Tibial nerve (tissue), 4 donors: ENCODE results near the gene BAIAP2L2. TPM values are rescaled to one million over a fixed set of nuclear protein-coding genes. Genes with fewer than 3 reads are reported as not detected.

Experiments
- DNase-seq, 2 donors: peaks; one replicate each; pipeline ENCODE4 v3.0.0-alpha.2; 2019; ENCODE audit warnings: low spot score in 2 of 2
- H3K27ac ChIP-seq, 4 donors: fragments of 200-600 bp; sonication (generic) in 3 of 4; one replicate each; pipeline ENCODE4 v1.5.1; 2017 to 2019; ENCODE audit warnings: mild to moderate bottlenecking in 1 of 4
- H3K27me3 ChIP-seq, 2 donors: fragments of 200-600 bp; sonication (generic) in 1 of 2; one replicate each; pipeline versions ENCODE4 v1.5.1 to v1.6.0; 2017 to 2019
- H3K36me3 ChIP-seq, 3 donors: fragments of 200-600 bp; sonication (generic); one replicate each; pipeline ENCODE4 v1.5.1; 2018 to 2019
- H3K4me1 ChIP-seq, 4 donors: fragments of 200-600 bp; sonication (generic) in 3 of 4; one replicate each; pipeline ENCODE4 v1.5.1; 2017 to 2019
- H3K4me3 ChIP-seq, 4 donors: fragments of 200-600 bp; sonication (generic) in 3 of 4; one replicate each; pipeline ENCODE4 v1.5.1; 2017 to 2019; ENCODE audit warnings: mild to moderate bottlenecking in 1 of 4, moderate library complexity in 1 of 4
- H3K9me3 ChIP-seq, 4 donors: fragments of 200-600 bp; sonication (generic) in 3 of 4; one replicate each; pipeline ENCODE4 v1.5.1; 2017 to 2019
- EP300 ChIP-seq, 2 donors: sonication (generic); formaldehyde crosslinking; IDR thresholded peaks; one replicate each; pipeline ENCODE4 v1.6.1; 2017; ENCODE audit warnings: antibody characterized with exemption in 2 of 2, mild to moderate bottlenecking in 1 of 2
- POLR2A ChIP-seq, 2 donors: fragments of 450-650 bp; IDR thresholded peaks; one replicate each; pipeline ENCODE4 v1.6.1; 2017; ENCODE audit warnings: antibody characterized with exemption in 2 of 2, mild to moderate bottlenecking in 2 of 2, moderate library complexity in 2 of 2
- WGBS, 2 donors: methylation state at CpG; one replicate each; pipeline ENCODE4 v1.1.5; 2018; 5-methylcytosine and 5-hydroxymethylcytosine counted together
- total RNA-seq, 4 donors: library from RNA; depleted of rRNA; stranded (reverse); fragments of >200 nt; gene quantifications; one replicate each; pipeline ENCODE4 v1.1.0, GENCODE V29; 2016
- TF ChIP-seq, protein P1 (sequence below), 5 experiments: fragments of 200-600 bp in 3 of 5; fragments of 450-650 bp in 2 of 5; sonication (generic) in 3 of 5; IDR thresholded peaks; one replicate each; pipeline ENCODE4 v1.5.1; 2016 to 2019; ENCODE audit warnings: antibody characterized with exemption in 5 of 5, mild to moderate bottlenecking in 3 of 5, moderate library complexity in 2 of 5

BAIAP2L2 gene
- total RNA-seq, 4 donors from 2014 or later: 1.3 to 2.7 (median 2.1) TPM; not detected in 1

DNA sequence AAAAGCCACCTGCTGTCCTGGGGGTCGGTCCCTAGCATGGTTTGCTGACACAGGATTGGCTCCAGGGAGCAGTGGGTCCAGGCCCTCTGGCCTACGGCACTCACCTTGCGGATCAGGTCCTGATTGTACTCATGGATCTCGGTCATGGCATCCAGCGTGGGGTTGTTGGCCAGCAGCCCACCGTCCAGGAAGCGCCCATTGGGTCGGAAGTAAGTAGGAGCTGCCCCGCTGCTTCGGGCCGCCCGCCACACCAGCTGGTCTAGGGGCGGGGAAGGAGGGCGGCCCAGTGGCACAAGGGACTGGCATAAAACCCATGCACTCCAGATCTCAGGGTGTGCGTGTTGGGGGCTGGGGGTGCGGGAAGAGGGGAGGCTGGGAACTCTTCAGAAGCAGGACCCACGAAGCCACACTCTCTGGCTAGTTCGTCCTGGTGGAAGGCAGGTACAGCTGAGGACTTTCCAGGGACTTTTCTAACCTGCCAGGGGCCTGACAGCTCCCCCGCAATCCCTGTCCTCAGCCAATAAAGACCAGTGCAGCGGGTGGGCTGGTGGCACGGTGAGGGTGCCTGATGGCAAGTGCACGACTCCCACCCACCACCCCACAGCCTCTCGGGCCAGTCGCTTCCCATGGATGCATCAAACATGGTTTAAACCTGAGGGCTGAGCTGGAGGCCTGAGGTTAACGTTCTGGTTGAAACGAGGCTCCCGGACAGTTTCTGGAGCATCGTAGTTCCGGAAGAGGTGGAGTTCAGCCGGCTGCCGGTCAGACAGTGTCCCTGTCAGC, 5.1 kb upstream of the BAIAP2L2 start:
- Histone ChIP-seq H3K27ac (no peak overlapping the region), H3K27me3 (no peaks in the 10 kb centered on the region), H3K4me3 (no peak overlapping the region), H3K36me3 (peaks cover 0 to 38% (median 0%) of the 10 kb centered on the region in 3 donors), H3K9me3 (no peaks in the 10 kb centered on the region), H3K4me1 (peaks cover 0 to 29% (median 6%) of the 10 kb centered on the region in 4 donors)
- no peak for TF ChIP-seq EP300 (IDR thresholded peaks at IDR 0.05)
- TF ChIP-seq POLR2A (IDR thresholded peaks at IDR 0.05): no peak
- TF ChIP-seq, protein P1, sequence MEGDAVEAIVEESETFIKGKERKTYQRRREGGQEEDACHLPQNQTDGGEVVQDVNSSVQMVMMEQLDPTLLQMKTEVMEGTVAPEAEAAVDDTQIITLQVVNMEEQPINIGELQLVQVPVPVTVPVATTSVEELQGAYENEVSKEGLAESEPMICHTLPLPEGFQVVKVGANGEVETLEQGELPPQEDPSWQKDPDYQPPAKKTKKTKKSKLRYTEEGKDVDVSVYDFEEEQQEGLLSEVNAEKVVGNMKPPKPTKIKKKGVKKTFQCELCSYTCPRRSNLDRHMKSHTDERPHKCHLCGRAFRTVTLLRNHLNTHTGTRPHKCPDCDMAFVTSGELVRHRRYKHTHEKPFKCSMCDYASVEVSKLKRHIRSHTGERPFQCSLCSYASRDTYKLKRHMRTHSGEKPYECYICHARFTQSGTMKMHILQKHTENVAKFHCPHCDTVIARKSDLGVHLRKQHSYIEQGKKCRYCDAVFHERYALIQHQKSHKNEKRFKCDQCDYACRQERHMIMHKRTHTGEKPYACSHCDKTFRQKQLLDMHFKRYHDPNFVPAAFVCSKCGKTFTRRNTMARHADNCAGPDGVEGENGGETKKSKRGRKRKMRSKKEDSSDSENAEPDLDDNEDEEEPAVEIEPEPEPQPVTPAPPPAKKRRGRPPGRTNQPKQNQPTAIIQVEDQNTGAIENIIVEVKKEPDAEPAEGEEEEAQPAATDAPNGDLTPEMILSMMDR (IDR thresholded peaks at IDR 0.05): no peak
- DNase-seq: no peak
- whole genome bisulfite sequencing, 2 donors: 93 to 94% methylated on average over 30 to 31 of the region's 31 CpGs

DNA sequence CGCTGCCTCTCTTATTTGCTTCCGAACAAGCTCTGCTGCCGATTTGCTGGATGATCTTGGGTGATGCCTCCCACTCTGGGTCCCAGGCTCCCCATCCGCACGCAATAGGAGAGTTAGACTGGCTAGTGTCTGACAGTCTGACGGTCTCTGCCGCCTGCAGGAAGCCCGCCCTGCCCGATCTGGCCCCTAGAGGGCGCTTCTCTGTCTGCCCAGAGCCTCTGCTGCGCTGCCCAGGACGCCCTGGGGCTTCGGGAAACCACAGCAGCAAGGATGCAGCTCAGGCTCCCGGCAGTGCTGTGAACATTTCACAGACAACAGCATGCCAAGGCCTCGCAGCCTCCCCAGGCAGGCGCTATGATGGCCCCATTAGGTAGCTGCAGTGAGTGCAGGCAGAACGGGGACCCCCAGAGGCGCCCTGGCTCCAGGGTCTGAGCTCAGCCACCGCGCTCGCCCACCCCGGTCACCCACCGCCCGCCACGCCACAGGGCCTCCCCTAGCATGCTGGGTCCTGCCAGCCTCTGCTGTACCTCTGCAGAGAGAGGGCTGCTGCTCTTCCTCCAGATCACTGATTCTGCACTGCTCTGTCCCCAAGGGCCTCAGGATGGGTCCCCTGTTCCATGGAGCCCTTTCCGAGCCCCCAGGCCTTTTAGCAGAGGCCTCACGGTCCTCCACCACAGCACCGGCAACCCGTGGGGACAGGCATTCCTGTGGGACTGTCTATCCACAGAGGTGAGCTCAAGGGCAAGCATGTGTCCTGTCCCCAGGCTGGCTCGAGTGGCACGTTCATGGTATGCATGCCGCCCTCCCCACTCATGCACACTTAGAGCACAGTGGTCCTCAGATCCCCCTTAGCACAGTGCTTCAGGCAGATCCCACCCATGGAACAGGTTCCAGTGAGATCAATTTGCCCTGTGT, 4.3 kb upstream of the BAIAP2L2 start:
- no peak overlapping the region for H3K4me3 ChIP-seq
- H3K4me1 ChIP-seq: peaks cover 0 to 33% (median 7%) of the 10 kb centered on the region in 4 donors
- H3K27me3 ChIP-seq: no peaks in the 10 kb centered on the region
- DNase-seq: peak; percentile 78 to 88
- H3K27ac ChIP-seq: peak overlapping the region in 1 of 4 donors; percentile 29
- H3K36me3 ChIP-seq: peaks cover 0 to 31% (median 0%) of the 10 kb centered on the region in 3 donors
- H3K9me3 ChIP-seq: no peaks in the 10 kb centered on the region
- 42 to 63% methylated on average over 21 of the region's 32 CpGs for WGBS, 2 donors
- TF ChIP-seq POLR2A (IDR thresholded peaks at IDR 0.05) (no peak), EP300 (IDR thresholded peaks at IDR 0.05) (peak in 1 of 2 donors; percentile 50)
- TF ChIP-seq, protein P1 (IDR thresholded peaks at IDR 0.05): peak; percentile 87 to 93 (median 91)

DNA sequence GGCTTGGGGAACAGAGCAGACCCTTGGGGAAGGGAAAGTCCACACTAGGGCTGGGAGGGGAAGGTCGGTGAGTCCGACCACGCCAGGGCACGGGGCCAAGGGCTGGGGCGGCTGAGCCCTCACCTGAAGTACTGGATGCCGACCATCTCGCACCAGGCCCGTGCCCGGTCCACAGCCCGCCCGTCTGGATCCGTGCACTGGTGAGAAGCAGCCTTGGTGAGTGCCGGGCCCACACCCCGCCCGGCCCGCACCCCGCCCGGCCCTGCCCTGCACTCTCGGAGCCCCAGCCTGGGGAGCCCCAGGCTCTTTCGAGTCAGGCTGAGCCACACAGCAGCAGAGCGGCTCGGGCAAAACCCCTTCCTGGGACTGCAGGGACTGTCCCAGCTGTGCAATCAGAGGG, 1.9 kb upstream of the BAIAP2L2 start:
- peak overlapping the region in 1 of 4 donors; percentile 65 for H3K27ac ChIP-seq
- H3K9me3 ChIP-seq: no peaks in the 10 kb centered on the region
- DNase-seq: no peak
- H3K27me3 ChIP-seq: no peaks in the 10 kb centered on the region
- TF ChIP-seq EP300 (IDR thresholded peaks at IDR 0.05) (no peak), POLR2A (IDR thresholded peaks at IDR 0.05) (no peak)
- TF ChIP-seq, protein P1 (IDR thresholded peaks at IDR 0.05): no peak
- H3K4me1 ChIP-seq: peaks cover 0 to 47% (median 13%) of the 10 kb centered on the region in 4 donors
- 69 to 76% methylated on average over 5 to 8 of the region's 22 CpGs for WGBS, 2 donors
- peaks cover 0 to 24% (median 0%) of the 10 kb centered on the region in 3 donors for H3K36me3 ChIP-seq
- H3K4me3 ChIP-seq: no peak overlapping the region

DNA sequence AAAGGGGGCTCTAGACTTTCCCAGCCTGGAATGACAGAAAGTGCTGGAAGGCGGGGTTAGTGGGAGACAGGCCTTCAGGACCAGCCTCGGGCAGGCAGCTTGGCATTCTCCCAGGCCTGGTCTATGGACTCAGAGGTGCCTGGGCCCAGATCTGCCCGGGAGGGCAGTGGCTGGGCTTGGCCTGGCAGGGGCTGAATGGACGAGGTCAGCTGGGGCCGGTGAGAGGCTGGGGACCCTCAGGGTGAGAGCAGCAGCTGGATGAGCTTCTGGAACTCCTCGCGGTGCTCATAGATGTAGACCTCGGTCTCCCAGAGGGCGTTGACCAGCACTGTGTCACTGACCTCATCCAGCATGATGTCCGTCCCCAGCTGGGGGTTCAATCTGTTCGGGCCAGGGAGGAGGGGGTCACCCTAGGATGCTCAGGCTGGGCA, 1.5 kb upstream of the BAIAP2L2 start:
- Histone ChIP-seq H3K9me3 (no peaks in the 10 kb centered on the region), H3K4me3 (no peak overlapping the region), H3K36me3 (peaks cover 0 to 24% (median 0%) of the 10 kb centered on the region in 3 donors), H3K4me1 (peaks cover 0 to 47% (median 13%) of the 10 kb centered on the region in 4 donors), H3K27ac (peak overlapping the region in 1 of 4 donors; percentile 65), H3K27me3 (no peaks in the 10 kb centered on the region)
- TF ChIP-seq POLR2A (IDR thresholded peaks at IDR 0.05): no peak
- TF ChIP-seq, protein P1 (IDR thresholded peaks at IDR 0.05): no peak
- no peak for TF ChIP-seq EP300 (IDR thresholded peaks at IDR 0.05)
- no peak for DNase-seq
- 42 to 48% methylated on average over 8 to 9 of the region's 11 CpGs for WGBS, 2 donors
